Liver (tissue), 9 donors: ENCODE measurements around the gene C10orf105. TPM values are rescaled to one million over a fixed set of nuclear protein-coding genes. Genes with fewer than 3 reads are reported as not detected.

Source experiments
- DNase-seq: peaks from one replicate; pipeline ENCODE4 v3.0.0-alpha.2; 2017; ENCODE audit warnings: low spot score
- H3K27ac ChIP-seq, 2 donors: one replicate each; pipeline ENCODE4 v1.7.0; 2013; ENCODE audit warnings: inconsistent platforms in 2 of 2, low read length in 2 of 2, control low read depth in 1 of 2, low read depth in 1 of 2, mild to moderate bottlenecking in 1 of 2
- H3K27me3 ChIP-seq, 4 donors: one replicate each; pipeline versions ENCODE4 v1.6.1 to v1.7.0; 2013; ENCODE audit warnings: low read length in 3 of 4, inconsistent platforms in 1 of 4, mild to moderate bottlenecking in 1 of 4, moderate library complexity in 1 of 4; ENCODE audit not compliant: control insufficient read depth in 4 of 4, insufficient read depth in 4 of 4
- H3K36me3 ChIP-seq, 4 donors: one replicate each; pipeline versions ENCODE4 v1.6.1 to v1.7.0; 2013; ENCODE audit warnings: low read length in 3 of 4, mild to moderate bottlenecking in 3 of 4, low read depth in 1 of 4, moderate library complexity in 1 of 4; ENCODE audit not compliant: control insufficient read depth in 4 of 4, insufficient read depth in 3 of 4
- H3K4me1 ChIP-seq, 4 donors: one replicate each; pipeline versions ENCODE4 v1.6.1 to v1.7.0; 2013; ENCODE audit warnings: low read length in 3 of 4, mild to moderate bottlenecking in 3 of 4, moderate library complexity in 1 of 4; ENCODE audit not compliant: control insufficient read depth in 4 of 4, insufficient read depth in 4 of 4
- H3K4me3 ChIP-seq, 3 donors: one replicate each; pipeline versions ENCODE4 v1.6.1 to v1.7.0; 2013; ENCODE audit warnings: low read length in 3 of 3, control low read depth in 1 of 3, low read depth in 1 of 3, mild to moderate bottlenecking in 1 of 3
- H3K9ac ChIP-seq, 2 donors: one replicate each; pipeline ENCODE4 v1.7.0; 2013; ENCODE audit warnings: low read length in 2 of 2, mild to moderate bottlenecking in 2 of 2, moderate library complexity in 2 of 2, control low read depth in 1 of 2, low read depth in 1 of 2
- H3K9me3 ChIP-seq, 4 donors: one replicate each; pipeline versions ENCODE4 v1.6.1 to v1.7.0; 2013; ENCODE audit warnings: low read length in 3 of 4; ENCODE audit not compliant: control insufficient read depth in 4 of 4
- EGR1 ChIP-seq, 2 donors: IDR thresholded peaks; 2 replicates each; pipeline ENCODE4 v1.6.1; 2016 to 2018; ENCODE audit warnings: antibody characterized with exemption in 2 of 2, low read depth in 2 of 2
- GABPA ChIP-seq, 2 donors: IDR thresholded peaks in 1 of 2; conservative IDR thresholded peaks in 1 of 2; 2 replicates each; pipeline ENCODE4 v1.6.1; 2016; ENCODE audit warnings: antibody characterized with exemption in 2 of 2, mild to moderate bottlenecking in 1 of 2, moderate library complexity in 1 of 2
- MAX ChIP-seq: IDR thresholded peaks from 2 replicates; pipeline ENCODE4 v1.6.1; 2016; ENCODE audit warnings: antibody characterized with exemption
- NR2F2 ChIP-seq: IDR thresholded peaks from 2 replicates; pipeline ENCODE4 v1.6.1; 2016; ENCODE audit warnings: antibody characterized with exemption
- RAD21 ChIP-seq, 2 donors: IDR thresholded peaks; 2 replicates each; pipeline ENCODE4 v1.6.1; 2016; ENCODE audit warnings: antibody characterized with exemption in 2 of 2, mild to moderate bottlenecking in 2 of 2
- SP1 ChIP-seq: IDR thresholded peaks from 2 replicates; pipeline ENCODE4 v1.6.1; 2018; ENCODE audit warnings: antibody characterized with exemption, mild to moderate bottlenecking
- TAF1 ChIP-seq: conservative IDR thresholded peaks from 2 replicates; pipeline ENCODE4 v1.6.1; 2016; ENCODE audit warnings: antibody characterized with exemption, mild to moderate bottlenecking
- YY1 ChIP-seq: IDR thresholded peaks from 2 replicates; pipeline ENCODE4 v1.6.1; 2016; ENCODE audit warnings: antibody characterized with exemption, mild to moderate bottlenecking
- ZBTB33 ChIP-seq: IDR thresholded peaks from 2 replicates; pipeline ENCODE4 v1.6.1; 2016; ENCODE audit warnings: antibody characterized with exemption
- WGBS: extraction: QIAGEN DNeasy Blood & Tissue Kit; methylation state at CpG from one replicate; pipeline ENCODE4 v1.1.7; 2013; 5-methylcytosine and 5-hydroxymethylcytosine counted together
- polyA plus RNA-seq, 2 donors: library from polyadenylated mRNA; stranded (reverse) in 1 of 2; unstranded in 1 of 2; fragments of 200-250 nt in 1 of 2; fragments of >200 nt in 1 of 2; fragmentation: Nextera tagmentation in 1 of 2; extraction: Ambion mirVana in 1 of 2; gene quantifications; one replicate each; pipeline versions ENCODE4 v1.2.1 to v1.2.3, GENCODE V29; 2013 to 2015
- total RNA-seq, 2 donors: library from RNA; depleted of rRNA; stranded (reverse); fragments of >200 nt; gene quantifications; one replicate each; pipeline ENCODE4 v1.2.3, GENCODE V29; 2014
- TF ChIP-seq, protein P1 (sequence below): fragments of 150-350 bp; IDR thresholded peaks from 2 replicates; pipeline ENCODE4 v1.5.1; 2017; ENCODE audit warnings: improper control_type of control experiment, low read depth, low read length; ENCODE audit not compliant: missing input control
- TF ChIP-seq, protein P2 (sequence below): IDR thresholded peaks from 2 replicates; pipeline ENCODE4 v1.6.1; 2016; ENCODE audit warnings: antibody characterized with exemption, mild to moderate bottlenecking
- TF ChIP-seq, protein P3 (sequence below): IDR thresholded peaks from 2 replicates; pipeline ENCODE4 v1.6.1; 2016; ENCODE audit warnings: antibody characterized with exemption
- donor health status: healthy.
- donor health status: healthy.
- donor health status: healthy.
- donor health status: healthy.
- donor health status: healthy.

The C10orf105 gene
- total and polyA plus RNA-seq, 4 donors = under 0.01 to 0.07 TPM; not detected in 2

DNA sequence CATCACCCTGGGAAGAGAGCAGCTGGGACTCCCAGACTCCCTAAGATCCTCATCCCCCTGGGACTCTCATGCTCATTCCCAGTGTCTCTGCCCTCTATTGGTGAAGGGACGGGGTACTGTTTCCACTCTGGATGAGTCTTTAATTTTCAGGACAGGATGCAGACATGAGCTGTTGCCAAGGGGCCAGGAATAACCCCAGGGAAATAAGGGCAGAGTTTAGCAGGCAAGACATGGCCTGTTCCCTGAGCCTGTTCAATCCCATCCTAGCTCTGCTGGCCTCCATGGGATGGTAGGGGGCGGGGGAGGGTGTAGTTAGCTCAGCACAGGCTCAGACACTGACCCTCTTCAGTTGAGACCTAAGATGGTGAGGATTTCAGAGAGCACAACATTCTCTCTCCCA lies 14.0 kb downstream of the C10orf105 start:
- TF ChIP-seq RAD21 (IDR thresholded peaks at IDR 0.05) (peak; percentile 10 to 34), EGR1 (IDR thresholded peaks at IDR 0.05; ENCODE audit: low read depth in 2 of 2) (no peak), SP1 (no peak)
- TF ChIP-seq, protein P1, sequence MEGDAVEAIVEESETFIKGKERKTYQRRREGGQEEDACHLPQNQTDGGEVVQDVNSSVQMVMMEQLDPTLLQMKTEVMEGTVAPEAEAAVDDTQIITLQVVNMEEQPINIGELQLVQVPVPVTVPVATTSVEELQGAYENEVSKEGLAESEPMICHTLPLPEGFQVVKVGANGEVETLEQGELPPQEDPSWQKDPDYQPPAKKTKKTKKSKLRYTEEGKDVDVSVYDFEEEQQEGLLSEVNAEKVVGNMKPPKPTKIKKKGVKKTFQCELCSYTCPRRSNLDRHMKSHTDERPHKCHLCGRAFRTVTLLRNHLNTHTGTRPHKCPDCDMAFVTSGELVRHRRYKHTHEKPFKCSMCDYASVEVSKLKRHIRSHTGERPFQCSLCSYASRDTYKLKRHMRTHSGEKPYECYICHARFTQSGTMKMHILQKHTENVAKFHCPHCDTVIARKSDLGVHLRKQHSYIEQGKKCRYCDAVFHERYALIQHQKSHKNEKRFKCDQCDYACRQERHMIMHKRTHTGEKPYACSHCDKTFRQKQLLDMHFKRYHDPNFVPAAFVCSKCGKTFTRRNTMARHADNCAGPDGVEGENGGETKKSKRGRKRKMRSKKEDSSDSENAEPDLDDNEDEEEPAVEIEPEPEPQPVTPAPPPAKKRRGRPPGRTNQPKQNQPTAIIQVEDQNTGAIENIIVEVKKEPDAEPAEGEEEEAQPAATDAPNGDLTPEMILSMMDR = peak; percentile 7
- peaks cover 0 to 7% (median 0%) of the 10 kb centered on the region in 4 donors for H3K4me1 ChIP-seq
- 86% methylated on average over 2 of the region's 2 CpGs for WGBS
- H3K9me3 ChIP-seq = no peaks in the 10 kb centered on the region
- H3K4me3 ChIP-seq = no peak overlapping the region
- no peaks in the 10 kb centered on the region for H3K27me3 ChIP-seq
- H3K27ac ChIP-seq = no peak overlapping the region
- H3K9ac ChIP-seq = no peak overlapping the region
- no peak for DNase-seq
- H3K36me3 ChIP-seq = no peaks in the 10 kb centered on the region

GRCh38 chr10:71704816-71705215 lies 14.8 kb downstream of the C10orf105 start:
- peaks cover 0 to 7% (median 0%) of the 10 kb centered on the region in 4 donors for H3K4me1 ChIP-seq
- no peak overlapping the region for H3K27ac ChIP-seq
- no peaks in the 10 kb centered on the region for H3K9me3 ChIP-seq
- whole genome bisulfite sequencing = 97% methylated on average over 18 of the region's 18 CpGs
- TF ChIP-seq YY1 (no peak), NR2F2 (no peak), GABPA (IDR thresholded peaks at IDR 0.05 in 1 of 2, conservative IDR thresholded peaks at IDR 0.05 in 1 of 2) (no peak), MAX (no peak), TAF1 (no peak), EGR1 (IDR thresholded peaks at IDR 0.05; ENCODE audit: low read depth in 2 of 2) (no peak), RAD21 (IDR thresholded peaks at IDR 0.05) (no peak), ZBTB33 (no peak)
- TF ChIP-seq, protein P1 = no peak
- TF ChIP-seq, protein P2, sequence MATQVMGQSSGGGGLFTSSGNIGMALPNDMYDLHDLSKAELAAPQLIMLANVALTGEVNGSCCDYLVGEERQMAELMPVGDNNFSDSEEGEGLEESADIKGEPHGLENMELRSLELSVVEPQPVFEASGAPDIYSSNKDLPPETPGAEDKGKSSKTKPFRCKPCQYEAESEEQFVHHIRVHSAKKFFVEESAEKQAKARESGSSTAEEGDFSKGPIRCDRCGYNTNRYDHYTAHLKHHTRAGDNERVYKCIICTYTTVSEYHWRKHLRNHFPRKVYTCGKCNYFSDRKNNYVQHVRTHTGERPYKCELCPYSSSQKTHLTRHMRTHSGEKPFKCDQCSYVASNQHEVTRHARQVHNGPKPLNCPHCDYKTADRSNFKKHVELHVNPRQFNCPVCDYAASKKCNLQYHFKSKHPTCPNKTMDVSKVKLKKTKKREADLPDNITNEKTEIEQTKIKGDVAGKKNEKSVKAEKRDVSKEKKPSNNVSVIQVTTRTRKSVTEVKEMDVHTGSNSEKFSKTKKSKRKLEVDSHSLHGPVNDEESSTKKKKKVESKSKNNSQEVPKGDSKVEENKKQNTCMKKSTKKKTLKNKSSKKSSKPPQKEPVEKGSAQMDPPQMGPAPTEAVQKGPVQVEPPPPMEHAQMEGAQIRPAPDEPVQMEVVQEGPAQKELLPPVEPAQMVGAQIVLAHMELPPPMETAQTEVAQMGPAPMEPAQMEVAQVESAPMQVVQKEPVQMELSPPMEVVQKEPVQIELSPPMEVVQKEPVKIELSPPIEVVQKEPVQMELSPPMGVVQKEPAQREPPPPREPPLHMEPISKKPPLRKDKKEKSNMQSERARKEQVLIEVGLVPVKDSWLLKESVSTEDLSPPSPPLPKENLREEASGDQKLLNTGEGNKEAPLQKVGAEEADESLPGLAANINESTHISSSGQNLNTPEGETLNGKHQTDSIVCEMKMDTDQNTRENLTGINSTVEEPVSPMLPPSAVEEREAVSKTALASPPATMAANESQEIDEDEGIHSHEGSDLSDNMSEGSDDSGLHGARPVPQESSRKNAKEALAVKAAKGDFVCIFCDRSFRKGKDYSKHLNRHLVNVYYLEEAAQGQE = no peak
- TF ChIP-seq, protein P3, sequence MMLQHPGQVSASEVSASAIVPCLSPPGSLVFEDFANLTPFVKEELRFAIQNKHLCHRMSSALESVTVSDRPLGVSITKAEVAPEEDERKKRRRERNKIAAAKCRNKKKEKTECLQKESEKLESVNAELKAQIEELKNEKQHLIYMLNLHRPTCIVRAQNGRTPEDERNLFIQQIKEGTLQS = no peak
- H3K4me3 ChIP-seq = no peak overlapping the region
- H3K9ac ChIP-seq = no peak overlapping the region
- no peaks in the 10 kb centered on the region for H3K36me3 ChIP-seq
- no peak for DNase-seq
- no peaks in the 10 kb centered on the region for H3K27me3 ChIP-seq
